ENCODE measurements around the gene CHST8.

Gene CHST8

GRCh38 chr19:33763633-33764371 is 142.0 kb downstream of the CHST8 start:
- no peak for DNase-seq (ENCODE audit: low read depth)
- H3K4me3 ChIP-seq (ENCODE audit: low read depth, low read length): no peak overlapping the region
- TF ChIP-seq CTCF (IDR thresholded peaks at IDR 0.05; ENCODE audit: low read depth, low read length, missing control alignments): no peak

GRCh38 chr19:33766623-33767022 is 144.9 kb downstream of the CHST8 start:
- H3K4me3 ChIP-seq (ENCODE audit: low read depth, low read length): no peak overlapping the region
- no peak for TF ChIP-seq CTCF (IDR thresholded peaks at IDR 0.05; ENCODE audit: low read depth, low read length, missing control alignments)
- no peak for DNase-seq (ENCODE audit: low read depth)

- no peak overlapping the region for H3K4me3 ChIP-seq (ENCODE audit: low read depth, low read length)
- DNase-seq (ENCODE audit: low read depth): no peak
- peak; percentile 5 for TF ChIP-seq CTCF (IDR thresholded peaks at IDR 0.05; ENCODE audit: low read depth, low read length, missing control alignments)
Observed at GRCh38 chr19:33767898-33768413, 146.2 kb downstream of the CHST8 start.

GRCh38 chr19:33769208-33769607 is 147.5 kb downstream of the CHST8 start:
- no peak overlapping the region for H3K4me3 ChIP-seq (ENCODE audit: low read depth, low read length)
- TF ChIP-seq CTCF (IDR thresholded peaks at IDR 0.05; ENCODE audit: low read depth, low read length, missing control alignments): no peak
- DNase-seq (ENCODE audit: low read depth): no peak

GRCh38 chr19:33770107-33770506 is 148.4 kb downstream of the CHST8 start:
- TF ChIP-seq CTCF (IDR thresholded peaks at IDR 0.05; ENCODE audit: low read depth, low read length, missing control alignments): no peak
- DNase-seq (ENCODE audit: low read depth): no peak
- no peak overlapping the region for H3K4me3 ChIP-seq (ENCODE audit: low read depth, low read length)

GRCh38 chr19:33771384-33772101 is 149.8 kb downstream of the CHST8 start:
- TF ChIP-seq CTCF (IDR thresholded peaks at IDR 0.05; ENCODE audit: low read depth, low read length, missing control alignments): peak; percentile 76
- no peak overlapping the region for H3K4me3 ChIP-seq (ENCODE audit: low read depth, low read length)
- DNase-seq (ENCODE audit: low read depth): peak; percentile 7
